ENCODE measurements around the gene CTDSPL2.

Gene CTDSPL2

DNA sequence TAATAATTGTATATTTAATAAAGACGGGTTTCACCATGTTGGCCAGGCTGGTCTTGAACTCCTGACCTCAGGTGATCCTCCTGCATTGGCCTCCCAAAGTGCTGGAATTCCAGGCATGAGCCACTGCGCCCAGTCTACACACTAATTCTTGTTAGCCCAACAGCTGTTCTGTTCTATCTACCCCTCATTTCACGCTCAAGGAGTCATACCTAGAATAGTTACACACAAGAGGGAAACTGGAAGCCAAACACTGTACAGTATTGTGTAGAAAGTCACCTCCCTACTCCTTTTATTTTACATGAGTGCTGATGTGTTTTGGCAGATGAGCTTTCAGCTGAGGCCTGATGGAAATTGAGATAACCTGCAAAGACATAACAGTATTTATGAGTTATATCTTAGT, 13.4 kb upstream of the CTDSPL2 start:
- DNase-seq (ENCODE audit: insufficient read length, low spot score) (no peak), FAIRE-seq (no peak)
- TF ChIP-seq, protein P1, sequence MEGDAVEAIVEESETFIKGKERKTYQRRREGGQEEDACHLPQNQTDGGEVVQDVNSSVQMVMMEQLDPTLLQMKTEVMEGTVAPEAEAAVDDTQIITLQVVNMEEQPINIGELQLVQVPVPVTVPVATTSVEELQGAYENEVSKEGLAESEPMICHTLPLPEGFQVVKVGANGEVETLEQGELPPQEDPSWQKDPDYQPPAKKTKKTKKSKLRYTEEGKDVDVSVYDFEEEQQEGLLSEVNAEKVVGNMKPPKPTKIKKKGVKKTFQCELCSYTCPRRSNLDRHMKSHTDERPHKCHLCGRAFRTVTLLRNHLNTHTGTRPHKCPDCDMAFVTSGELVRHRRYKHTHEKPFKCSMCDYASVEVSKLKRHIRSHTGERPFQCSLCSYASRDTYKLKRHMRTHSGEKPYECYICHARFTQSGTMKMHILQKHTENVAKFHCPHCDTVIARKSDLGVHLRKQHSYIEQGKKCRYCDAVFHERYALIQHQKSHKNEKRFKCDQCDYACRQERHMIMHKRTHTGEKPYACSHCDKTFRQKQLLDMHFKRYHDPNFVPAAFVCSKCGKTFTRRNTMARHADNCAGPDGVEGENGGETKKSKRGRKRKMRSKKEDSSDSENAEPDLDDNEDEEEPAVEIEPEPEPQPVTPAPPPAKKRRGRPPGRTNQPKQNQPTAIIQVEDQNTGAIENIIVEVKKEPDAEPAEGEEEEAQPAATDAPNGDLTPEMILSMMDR (IDR thresholded peaks at IDR 0.05; ENCODE audit: insufficient read depth, missing control alignments): no peak

DNA sequence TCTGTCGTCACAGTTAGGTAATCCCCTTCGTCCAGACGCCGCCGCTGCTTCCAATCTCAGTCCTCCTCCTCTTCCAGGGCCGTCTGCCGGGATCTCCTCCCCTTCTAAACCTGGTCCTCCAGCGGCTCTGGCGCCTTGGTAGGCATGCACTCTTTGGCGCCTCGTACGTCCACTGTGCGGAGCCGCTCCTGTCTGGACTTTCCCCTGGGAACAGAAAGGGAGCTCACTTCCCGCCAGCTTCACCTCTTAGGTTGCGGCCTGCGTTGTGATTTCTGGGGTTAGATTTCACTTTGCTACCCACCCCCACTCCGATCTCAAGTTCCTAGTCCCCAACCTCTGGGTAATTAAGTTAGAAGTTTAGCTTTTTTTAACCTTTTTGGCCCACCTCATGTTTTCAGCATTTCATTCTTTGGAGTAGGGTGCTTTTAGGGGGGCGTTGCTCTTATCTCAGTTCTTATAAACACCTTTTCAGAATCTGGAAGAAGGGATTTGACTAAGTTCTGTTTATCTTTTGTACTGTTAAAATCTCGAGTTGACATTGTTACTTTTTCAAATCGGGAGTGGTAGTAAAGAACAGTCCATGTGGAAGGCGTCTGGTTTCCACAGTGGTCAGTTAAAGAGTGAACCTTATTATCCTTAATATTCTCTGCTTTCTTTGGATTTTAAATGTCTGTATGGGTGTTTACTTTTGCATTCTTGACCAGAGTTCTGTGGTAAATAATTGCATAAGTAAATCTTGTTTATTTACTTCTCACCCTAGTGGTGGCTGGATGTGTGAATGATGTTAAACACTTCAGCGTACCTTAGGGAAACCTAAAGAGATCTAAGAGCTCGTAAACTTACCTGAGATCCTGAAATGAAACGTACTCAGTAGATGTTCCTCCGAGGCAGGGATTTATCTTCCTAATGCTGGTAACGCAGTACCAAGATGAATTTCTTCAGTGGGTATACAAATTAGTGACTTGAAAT, 611 bp downstream of the CTDSPL2 start:
- DNase-seq (ENCODE audit: insufficient read length, low spot score): no peak

DNA sequence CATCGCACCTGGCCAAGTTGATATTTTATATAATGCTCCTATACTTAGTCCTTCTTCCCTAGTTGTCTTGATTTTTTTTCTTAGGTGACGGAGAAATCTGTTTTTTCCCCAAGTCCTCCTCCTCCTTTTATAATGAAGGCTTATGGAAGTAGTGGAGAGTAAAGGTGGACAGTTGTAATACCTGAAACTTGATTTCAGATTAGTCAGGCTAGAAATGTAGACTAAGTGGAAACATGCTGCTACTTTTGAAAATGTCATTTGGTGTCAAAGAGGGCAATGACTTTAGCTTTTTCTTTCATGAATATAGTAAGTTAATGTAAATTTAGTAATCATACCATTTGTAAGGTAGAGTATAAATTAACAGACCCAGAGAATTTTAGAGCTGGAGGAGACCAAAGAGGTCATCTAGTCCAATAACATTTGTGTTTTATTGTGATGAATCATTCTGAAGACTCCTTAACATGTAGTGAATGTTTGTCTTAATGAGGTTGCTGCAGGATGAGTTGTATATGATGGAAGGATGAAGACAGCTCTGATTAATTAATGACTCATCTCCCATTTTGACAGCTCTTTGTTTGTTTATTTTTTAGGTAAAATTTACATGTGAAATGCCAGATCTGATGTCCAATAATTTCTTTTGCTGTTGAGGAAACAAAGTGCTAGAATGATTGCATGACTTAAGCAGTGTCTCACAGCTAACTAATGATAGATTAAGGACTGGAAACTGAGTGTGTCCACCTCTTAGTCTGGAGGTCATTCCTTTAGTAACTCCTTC, 8.7 kb downstream of the CTDSPL2 start:
- DNase-seq (ENCODE audit: insufficient read length, low spot score): no peak
- no peak for FAIRE-seq
- TF ChIP-seq, protein P1 (IDR thresholded peaks at IDR 0.05; ENCODE audit: insufficient read depth, missing control alignments): no peak

More for the DNA sequence above, 611 bp downstream of the CTDSPL2 start:
- FAIRE-seq: no peak
- TF ChIP-seq, protein P1 (IDR thresholded peaks at IDR 0.05; ENCODE audit: insufficient read depth, missing control alignments): no peak

DNA sequence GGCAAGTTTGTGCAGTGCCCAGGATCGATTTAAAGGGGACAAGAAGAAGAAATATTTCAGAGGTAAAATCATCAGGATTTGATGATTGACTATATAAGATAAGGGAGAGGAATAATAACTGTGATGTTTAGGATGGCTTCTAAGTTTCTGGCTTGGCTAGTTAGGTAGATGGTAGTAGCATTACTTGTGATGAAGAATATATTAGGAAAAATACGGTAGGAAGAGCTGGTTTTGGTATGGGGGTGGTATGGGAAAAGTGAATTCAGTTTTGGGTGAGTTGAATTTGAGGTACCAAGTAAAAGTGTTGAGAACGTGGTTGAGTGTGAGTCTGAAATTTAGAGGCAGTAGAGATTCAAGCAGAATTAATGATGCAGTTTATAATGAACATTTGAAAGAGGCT, 11.0 kb downstream of the CTDSPL2 start:
- FAIRE-seq (no peak), DNase-seq (ENCODE audit: insufficient read length, low spot score) (no peak)
- TF ChIP-seq, protein P1 (IDR thresholded peaks at IDR 0.05; ENCODE audit: insufficient read depth, missing control alignments): no peak

DNA sequence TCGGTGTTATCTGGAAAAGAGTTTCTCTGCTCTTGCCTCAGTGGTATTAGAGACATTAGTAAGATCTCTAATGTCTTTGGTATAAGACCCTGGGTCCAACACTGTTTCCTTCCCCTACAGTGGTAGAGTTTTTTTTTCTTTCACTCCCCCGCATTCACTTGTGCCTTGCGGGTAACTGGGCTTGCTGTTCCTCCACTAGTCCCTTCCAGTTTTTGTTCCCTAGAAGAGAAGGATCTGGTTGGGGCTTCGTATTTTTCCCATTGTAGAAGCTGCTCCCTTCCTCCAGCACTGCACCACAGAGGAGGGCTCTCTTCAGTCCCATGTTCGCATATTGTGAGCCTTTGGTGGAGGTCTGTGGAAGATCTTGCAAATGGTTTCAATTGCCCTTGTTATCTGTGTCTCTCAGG, 13.7 kb downstream of the CTDSPL2 start:
- DNase-seq (ENCODE audit: insufficient read length, low spot score) (no peak), FAIRE-seq (no peak)
- TF ChIP-seq, protein P1 (IDR thresholded peaks at IDR 0.05; ENCODE audit: insufficient read depth, missing control alignments): no peak

DNA sequence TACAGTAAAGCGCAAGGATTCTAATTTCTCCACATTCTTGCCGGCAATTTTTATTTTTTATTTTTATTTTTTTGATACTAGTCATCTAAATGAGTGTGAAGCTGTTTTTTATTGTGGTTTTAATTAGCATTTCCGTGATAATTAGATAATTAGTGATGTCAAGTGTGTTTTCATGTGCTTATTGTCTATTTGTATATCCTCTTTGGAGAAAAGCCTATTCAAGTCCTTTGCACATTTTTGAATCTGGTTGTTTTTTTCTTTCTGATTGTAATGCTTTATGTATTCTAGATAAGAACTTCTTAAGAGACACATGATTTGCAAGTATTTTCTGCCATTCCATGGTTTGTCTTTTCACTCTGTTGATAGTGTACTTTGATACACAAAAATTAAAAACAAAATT, 16.1 kb downstream of the CTDSPL2 start:
- no peak for FAIRE-seq
- TF ChIP-seq, protein P1 (IDR thresholded peaks at IDR 0.05; ENCODE audit: insufficient read depth, missing control alignments): no peak

More for the DNA sequence above, 16.1 kb downstream of the CTDSPL2 start:
- DNase-seq (ENCODE audit: insufficient read length, low spot score): no peak

Measured in D721Med (cell line).